Esophagus squamous epithelium (tissue), 4 donors: ENCODE results near the gene EVA1C.

ENCODE experiments used
- CTCF ChIP-seq, 6 experiments: fragments of 450-650 bp in 4 of 6; fragments of 200-600 bp in 2 of 6; sonication (generic) in 2 of 6; IDR thresholded peaks; one replicate each; pipeline ENCODE4 v1.5.1; 2016 to 2019; ENCODE audit warnings: antibody characterized with exemption in 6 of 6, mild to moderate bottlenecking in 4 of 6, moderate library complexity in 4 of 6
- POLR2A ChIP-seq, 4 donors: fragments of 450-650 bp; IDR thresholded peaks; one replicate each; pipeline ENCODE4 v1.6.1; 2017; ENCODE audit warnings: antibody characterized with exemption in 4 of 4, mild to moderate bottlenecking in 4 of 4, moderate library complexity in 3 of 4

DNA sequence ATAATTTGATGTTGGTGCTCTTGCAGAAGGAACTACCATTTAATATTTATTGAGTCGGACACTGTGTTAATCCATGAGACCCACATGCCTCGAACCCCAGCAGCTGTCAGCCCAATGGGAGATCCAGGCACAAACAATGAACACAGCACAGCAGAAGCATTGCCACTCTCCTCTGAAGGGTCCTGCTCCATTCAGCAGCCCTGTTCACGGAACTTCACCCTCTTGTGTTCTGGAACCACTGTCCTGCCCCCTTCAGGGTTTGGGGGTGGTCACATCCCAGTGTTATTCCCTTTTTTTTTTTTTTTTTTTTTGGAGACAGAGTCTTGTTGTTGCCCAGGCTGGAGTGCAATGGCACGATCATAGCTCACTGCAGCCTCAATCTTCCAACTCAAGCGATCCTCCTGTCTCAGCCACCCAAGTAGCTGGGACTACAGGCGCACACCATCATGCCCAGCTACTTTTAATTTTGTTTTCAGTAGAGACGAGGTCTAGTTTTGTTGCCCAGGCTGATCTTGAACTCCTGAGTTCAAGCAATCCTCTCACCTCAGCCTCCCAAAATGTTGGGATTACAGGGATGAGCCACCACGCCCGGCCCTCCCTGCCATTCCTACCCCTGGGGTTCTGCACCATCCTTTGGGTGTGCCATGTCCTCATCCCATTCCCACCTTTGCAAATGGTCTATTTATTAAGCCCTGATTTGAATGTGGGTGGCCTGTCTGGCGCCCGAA is 70.2 kb downstream of the EVA1C start:
- TF ChIP-seq POLR2A (IDR thresholded peaks at IDR 0.05) (no peak), CTCF (IDR thresholded peaks at IDR 0.05) (no peak)
